ENCODE data around the gene TRMU.
"Not testable (repeated sequence)": the region's sequence is repeated elsewhere in the genome, so short reads cannot be mapped to it uniquely, and the experiment has no call there.

Gene TRMU

DNA sequence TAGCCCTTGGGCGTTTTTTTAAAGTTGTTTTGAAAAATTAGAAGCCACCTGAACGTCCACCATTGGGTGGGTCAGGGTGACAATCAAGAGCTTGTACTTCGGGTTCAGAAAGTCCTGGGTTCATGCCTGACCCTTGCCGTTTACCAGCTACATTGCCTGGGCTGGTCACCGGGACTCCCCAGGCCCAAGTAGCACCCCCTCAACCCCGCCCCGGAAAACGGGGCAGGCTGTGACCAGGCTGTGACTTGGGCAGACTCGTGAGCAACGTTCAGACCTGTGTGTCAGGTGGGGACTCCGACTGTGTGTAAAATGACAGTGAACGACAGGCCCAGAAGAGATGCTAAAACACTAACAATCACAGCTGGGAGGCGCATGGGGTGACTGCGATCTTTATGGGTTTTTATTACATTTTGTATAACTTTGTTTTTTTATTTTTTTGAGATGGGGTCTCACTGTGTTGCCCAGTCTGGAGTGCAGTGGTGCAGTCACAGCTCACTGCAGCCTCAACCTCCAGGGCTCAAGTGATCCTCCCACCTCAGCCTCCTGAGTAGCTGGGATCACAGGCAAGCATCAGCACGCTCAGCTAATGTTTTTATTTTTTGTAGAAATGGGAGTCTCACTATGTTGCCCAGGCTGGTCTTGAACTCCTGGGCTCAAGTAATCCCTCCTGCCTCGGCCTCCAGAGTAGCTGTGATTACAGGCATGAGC, 56.8 kb downstream of the TRMU start:
- DNase-seq, result no peak

DNA sequence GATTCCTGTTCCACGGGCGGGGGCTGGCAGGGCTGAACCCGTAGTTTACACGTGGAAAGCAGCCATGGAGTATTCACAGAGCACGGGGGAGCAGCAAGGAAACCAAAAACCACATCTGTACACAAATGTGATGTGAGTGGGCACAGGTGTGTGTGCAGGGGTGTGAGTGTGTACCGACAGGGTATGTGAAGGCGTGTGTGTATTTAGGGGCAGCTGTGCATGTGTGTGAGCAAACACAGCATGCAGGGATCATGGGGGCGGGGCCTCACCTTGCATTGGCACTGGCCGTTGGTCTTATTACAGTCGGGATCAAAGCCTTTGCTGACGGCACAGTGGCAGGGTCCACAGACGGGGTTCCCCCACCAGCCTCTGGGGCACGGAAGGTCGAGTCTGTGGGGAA, 58.4 kb downstream of the TRMU start:
- no peak for DNase-seq

DNA sequence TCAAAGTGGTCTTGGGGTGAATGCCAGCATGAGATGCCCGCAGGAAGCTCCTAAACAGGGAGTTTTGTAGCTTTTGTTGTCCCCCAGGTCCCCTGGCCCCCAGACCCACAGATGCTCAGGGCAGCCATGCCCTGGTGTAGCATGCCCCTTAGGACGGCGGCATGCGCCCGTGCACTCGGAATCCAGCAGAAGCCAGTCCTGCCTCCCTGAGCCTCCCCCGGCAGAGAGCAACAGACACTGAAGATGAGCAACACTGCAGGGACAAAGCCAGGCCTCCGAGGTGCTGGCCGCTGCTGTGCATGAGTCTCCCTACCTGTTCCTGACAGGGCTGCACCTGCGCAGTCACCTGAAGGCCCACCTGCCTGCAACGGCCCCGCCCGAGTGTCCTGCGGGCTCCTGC, 59.1 kb downstream of the TRMU start:
- no peak for DNase-seq

DNA sequence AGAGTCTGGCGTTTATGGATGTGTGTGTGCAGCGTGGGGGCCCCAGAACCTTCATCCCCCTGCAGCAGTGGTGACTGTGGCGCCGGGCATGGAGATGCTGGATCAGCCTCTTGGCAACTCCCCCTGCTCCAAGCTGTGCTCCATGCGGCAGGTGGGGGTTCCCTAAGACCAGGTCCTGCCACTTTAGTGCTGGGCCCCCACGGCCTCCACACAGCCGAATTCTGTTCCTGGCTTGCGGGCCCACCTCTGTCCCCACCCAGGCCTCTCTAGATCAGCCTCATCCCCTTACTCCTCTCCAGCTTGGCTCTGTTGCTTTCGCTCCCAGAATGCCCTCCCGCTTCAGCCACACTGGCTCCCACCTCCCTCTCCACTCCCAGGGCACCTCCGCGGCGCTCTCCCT, 59.6 kb downstream of the TRMU start:
- DNase-seq, result no peak

DNA sequence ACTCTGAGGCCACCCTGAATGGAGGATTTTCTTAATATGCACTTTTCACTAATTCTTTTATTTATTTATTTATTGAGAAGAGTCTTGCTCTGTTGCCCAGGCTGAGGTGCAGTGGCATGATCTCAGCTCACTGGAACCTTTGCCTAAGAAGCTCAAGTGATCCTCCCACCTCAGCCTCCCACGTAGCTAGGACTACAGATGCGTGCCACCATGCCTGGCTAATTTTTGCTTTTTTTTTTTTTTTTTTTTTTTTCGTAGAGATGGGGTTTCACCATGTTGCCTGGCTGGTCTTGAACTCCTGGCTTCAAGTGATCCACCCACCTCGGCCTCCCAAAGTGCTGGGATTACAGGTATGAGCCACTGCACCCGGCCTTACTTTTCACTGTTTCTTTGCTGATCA, 61.5 kb downstream of the TRMU start:
- not testable (repeated sequence) for DNase-seq

DNA sequence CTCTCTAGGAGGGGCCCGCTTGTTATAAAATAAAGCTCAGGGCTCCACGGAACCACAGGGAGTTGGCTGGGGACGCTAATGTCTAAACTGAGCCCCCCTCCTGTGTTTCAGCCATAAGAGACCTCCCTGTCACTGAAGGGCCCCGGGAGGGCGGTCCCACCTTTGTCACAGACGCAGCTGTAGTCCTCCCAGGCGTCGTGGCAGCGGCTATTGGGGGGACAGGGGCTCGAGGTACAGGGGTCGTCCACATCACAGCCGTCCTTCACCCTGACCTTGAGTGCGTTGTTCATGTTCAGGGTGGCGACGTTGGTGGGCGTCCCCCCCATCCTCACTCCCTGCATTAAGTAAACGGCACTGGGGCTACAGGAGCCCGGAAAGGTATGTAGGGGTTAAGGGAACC, 62.0 kb downstream of the TRMU start:
- no peak for DNase-seq

DNA sequence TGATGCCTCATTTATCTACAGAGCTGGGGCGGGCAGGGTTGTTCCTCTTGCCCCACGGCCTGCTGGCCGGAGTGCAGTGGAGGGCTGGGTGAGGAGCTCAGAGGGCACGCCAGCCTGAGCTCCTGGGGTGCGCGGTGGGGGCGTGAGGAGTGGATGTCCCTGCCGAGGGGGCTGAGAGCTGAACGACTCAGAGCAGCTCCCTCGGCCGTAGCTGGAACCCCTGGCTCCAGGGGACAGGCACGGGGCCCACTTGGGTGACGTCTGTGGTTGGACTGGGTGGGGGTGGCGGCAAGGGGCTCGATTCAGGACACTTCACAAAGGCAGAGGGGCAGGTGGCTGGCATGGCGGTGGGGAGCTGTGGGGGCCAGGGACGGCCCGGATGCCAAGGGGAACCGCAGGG, 62.4 kb downstream of the TRMU start:
- no peak for DNase-seq

DNA sequence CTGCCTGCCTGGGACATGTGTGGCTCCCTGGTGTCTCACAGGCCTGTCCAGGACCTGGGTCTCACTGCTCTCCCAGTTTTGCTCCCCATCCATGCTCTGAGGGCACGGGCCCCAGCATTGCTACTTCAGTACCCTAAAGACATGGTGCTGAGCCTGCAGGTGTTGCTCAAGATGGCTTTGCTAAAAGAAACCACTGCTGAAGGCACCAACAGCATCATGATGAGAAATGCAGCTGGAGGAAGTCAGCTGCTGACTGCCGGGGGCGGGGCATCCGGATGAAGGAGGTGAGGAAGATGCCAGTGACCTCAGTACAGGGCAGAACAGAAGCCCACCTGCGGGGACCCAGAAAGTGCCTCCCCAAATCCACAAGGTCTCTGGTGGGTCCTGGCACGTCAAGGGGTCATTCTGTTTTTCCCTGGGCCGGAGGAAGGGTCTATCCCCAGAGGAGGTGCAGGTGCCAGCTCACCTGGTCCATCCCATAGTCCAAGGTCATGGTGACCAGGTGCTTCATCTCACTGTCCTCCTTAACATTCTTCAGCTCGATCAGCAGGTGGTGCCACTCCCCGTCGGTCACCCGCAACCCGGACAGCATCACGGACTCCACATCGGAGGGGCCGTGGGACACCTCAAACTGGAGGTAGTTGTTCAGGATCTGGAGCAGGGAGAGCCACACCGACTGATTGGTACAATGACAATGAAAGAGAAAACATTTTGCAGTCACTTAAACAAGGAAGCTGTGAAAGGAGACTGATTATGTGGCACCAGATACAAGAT, 63.9 kb downstream of the TRMU start:
- no peak for DNase-seq

DNA sequence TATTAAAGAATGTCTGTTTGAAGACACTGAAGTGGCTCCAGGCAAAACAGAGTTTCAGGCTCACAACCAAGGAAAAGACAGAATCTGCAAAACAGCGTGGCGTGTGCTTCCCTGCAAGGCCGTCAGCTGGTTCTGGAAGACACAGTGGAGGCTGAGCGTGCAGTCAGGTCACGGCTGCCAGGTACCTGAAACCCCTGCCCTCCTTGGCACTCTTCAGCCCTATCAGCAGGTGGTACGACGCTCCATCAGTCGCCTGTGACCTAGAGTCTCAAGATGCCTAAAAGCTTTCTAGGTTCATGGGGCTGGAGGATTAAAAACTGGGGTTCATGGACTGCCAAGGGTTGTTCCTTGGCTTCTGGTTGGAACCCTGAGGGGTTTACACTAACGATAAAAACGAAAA, 65.9 kb downstream of the TRMU start:
- DNase-seq, result no peak

DNA sequence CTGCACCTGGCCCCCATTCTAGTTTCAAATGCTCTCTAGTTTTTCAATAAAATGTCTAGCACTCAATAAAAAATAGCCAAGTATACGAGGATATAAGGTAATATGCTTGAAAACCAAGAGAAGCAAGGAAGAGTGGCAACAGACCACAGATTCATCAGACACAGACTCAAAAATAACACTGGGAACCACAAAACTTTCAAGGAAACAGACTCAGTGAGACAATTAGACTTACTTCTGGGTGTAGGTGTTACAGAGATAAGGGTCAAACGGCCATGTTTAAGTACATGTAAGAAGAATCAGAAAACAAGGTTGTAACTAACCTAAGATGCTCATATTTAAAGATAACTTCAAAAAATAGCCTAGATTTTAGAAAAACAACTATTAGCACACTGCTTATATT, 67.0 kb downstream of the TRMU start:
- DNase-seq, result no peak

DNA sequence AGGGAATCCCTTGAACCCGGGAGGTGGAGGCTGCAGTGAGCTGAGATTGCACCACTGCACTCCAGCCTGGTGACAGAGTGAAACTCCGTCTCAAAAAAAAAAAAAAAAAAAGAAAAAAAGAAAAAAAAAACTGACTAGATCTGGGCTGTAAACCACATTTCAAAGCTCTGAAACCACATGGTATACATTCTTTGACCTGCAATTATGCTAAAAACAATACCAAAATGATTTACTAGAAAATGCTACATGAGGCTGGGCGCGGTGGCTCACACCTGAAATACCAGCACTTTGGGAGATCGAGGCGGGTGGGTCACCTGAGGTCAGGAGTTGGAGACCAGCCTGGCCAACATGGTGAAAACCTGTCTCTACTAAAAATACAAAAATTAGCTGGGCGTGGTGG, 68.4 kb downstream of the TRMU start:
- not testable (repeated sequence) for DNase-seq

DNA sequence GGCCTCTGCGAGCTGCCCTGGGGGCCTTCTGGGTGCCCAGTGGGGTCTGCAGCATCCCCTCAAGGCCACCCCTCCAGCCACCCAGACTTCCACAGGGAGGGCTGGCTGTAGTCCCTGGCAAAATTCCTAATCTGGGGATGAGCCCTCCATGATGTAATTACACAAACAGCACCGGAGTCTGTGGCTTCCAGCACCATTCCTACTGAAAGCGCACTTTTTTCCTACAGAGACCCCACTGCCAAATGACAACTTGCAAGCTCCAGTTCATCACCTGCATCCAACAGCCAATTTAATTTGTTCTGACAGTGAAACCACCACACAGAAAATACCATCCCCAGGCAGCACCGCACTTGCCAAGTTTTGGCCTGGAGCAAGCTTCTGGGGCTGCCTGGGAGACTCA, 70.4 kb downstream of the TRMU start:
- no peak for DNase-seq

DNA sequence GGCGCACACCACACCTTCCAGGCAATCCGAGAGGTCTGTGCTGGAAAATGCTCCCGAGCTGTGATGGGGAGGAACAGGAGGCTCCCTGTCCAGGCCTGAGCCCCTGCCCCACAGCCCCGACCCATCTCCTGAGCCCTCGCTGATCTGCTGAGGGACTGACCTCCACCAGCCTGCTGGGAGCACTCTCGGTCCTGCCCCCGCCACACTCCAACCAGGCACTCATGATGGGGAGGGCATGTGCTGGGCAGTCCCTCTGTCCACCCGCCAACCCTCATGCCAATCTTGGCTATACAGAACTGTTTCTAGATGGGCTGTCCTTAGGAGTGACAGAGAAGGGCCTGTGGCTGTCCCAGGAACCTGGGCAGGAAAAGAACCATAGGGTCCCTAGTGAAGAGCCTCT, 70.8 kb downstream of the TRMU start:
- DNase-seq, result no peak

DNA sequence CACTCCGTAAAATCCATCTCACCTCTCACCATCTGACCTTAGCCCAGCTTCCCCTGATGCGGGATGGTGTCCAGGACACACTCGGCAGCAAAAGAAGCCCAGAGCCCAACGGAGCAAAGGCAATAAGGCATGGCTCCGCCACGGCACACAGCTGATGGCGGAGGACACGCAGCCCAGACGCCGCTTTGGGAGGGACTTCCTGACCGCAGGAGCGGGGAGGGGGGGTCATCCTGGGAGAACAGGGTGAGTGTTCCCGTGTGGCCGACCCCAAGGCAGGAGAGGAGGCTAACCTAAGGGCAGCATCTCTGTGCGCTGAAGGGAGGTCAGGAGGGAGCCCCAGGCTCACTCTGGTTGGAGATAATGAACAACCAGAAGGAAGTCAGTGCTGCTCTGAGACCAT, 71.3 kb downstream of the TRMU start:
- no peak for DNase-seq
